Right atrium auricular region (tissue), 2 donors: ENCODE data around the gene SNX19. TPM values are rescaled to one million over a fixed set of nuclear protein-coding genes. Genes with fewer than 3 reads are reported as not detected.
A peak's percentile ranks its signal among the peaks of the same experiment; 100 is the strongest.

ENCODE experiments used
- DNase-seq: peaks from one replicate; pipeline ENCODE4 v3.0.0-alpha.2; 2019; ENCODE audit warnings: low spot score
- H3K27ac ChIP-seq, 2 donors: fragments of 200-600 bp; sonication (generic); 1 replicate in 1 of 2; 2 replicates in 1 of 2; pipeline ENCODE4 v1.5.1; 2016 to 2019
- H3K27me3 ChIP-seq, 2 donors: fragments of 200-600 bp; sonication (generic); one replicate each; pipeline versions ENCODE4 v1.5.1 to v1.6.0; 2017 to 2019
- H3K36me3 ChIP-seq: fragments of 200-600 bp; sonication (generic); one replicate; pipeline ENCODE4 v1.5.1; 2016
- H3K4me1 ChIP-seq, 2 donors: fragments of 200-600 bp; sonication (generic); one replicate each; pipeline versions ENCODE4 v1.5.1 to v1.6.0; 2017 to 2019
- H3K4me3 ChIP-seq, 2 donors: fragments of 200-600 bp; sonication (generic); 1 replicate in 1 of 2; 2 replicates in 1 of 2; pipeline ENCODE4 v1.5.1; 2017 to 2019; ENCODE audit warnings: mild to moderate bottlenecking in 1 of 2, moderate library complexity in 1 of 2
- H3K9me3 ChIP-seq, 2 donors: fragments of 200-600 bp; sonication (generic); one replicate each; pipeline ENCODE4 v1.5.1; 2019
- CTCF ChIP-seq, 2 donors: fragments of 200-600 bp; sonication (generic); IDR thresholded peaks; one replicate each; pipeline ENCODE4 v1.5.1; 2019; ENCODE audit warnings: antibody characterized with exemption in 2 of 2
- total RNA-seq, 2 donors: library from RNA; depleted of rRNA; stranded (reverse); fragments of >200 nt; gene quantifications; one replicate each; pipeline ENCODE4 v1.1.0, GENCODE V29; 2016

SNX19 gene
- total RNA-seq, 2 donors from 2014 or later, result 66.9 to 85.1 TPM

DNA sequence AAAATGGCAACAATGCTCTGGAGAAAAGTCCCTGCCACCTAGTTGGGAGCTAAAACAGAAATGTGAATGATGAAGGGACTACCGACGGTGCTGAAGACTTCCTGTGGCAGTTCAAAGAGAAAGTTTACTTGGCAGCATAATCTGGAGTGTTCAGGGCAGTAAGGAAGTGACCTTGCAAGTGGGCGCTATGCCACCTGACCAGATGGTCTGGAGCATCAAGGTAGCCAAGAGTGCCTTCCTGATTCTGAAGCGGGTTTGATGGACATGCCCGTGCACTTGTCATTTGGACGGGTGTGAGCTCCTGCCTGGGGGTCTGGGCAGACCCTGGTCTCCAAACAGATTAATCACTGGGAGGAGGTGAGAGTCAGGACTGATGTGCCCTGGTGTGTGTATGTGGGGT, 1.8 kb upstream of the SNX19 start:
- Histone ChIP-seq H3K27ac (no peak overlapping the region), H3K36me3 (peaks cover 6% of the 10 kb centered on the region), H3K4me3 (no peak overlapping the region), H3K9me3 (no peaks in the 10 kb centered on the region), H3K27me3 (no peaks in the 10 kb centered on the region), H3K4me1 (peaks cover 0 to 34% of the 10 kb centered on the region in 2 donors)
- DNase-seq, result no peak
- no peak for TF ChIP-seq CTCF (IDR thresholded peaks at IDR 0.05)

GRCh38 chr11:130916910-130917309, 631 bp upstream of the SNX19 start:
- no peak for DNase-seq
- Histone ChIP-seq H3K36me3 (peaks cover 6% of the 10 kb centered on the region), H3K27ac (peak overlapping the region; percentile 77 to 82), H3K27me3 (no peaks in the 10 kb centered on the region), H3K9me3 (no peaks in the 10 kb centered on the region), H3K4me1 (peaks cover 0 to 36% of the 10 kb centered on the region in 2 donors), H3K4me3 (peak overlapping the region; percentile 68 to 91)
- no peak for TF ChIP-seq CTCF (IDR thresholded peaks at IDR 0.05)

- Histone ChIP-seq H3K36me3 (peaks cover 8% of the 10 kb centered on the region), H3K9me3 (no peaks in the 10 kb centered on the region), H3K4me3 (peak overlapping the region; percentile 68 to 91), H3K4me1 (peaks cover 0 to 36% of the 10 kb centered on the region in 2 donors), H3K27me3 (no peaks in the 10 kb centered on the region), H3K27ac (peak overlapping the region; percentile 77 to 82)
- no peak for TF ChIP-seq CTCF (IDR thresholded peaks at IDR 0.05)
- no peak for DNase-seq
These were observed 559 bp downstream of the SNX19 start for GRCh38 chr11:130915603-130916237.

DNA sequence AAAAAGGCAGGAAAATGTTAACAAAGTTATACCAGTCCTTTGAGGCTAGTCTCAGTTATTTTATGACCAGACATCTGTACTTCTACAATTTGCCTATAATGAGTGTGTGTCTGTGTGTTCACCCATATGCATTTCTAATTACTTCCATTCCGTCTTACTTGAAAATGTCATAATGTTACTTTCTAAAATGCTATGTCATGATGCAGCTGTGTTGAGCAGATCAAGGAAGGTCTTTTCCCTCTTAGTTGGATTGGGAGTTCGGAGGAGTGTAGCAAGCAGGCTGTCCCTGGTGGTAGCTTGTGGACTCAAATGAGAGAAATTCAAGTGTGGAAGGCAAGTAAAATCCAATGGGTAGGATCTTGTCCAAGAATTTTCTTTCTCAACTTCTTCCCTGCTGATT, 3.0 kb downstream of the SNX19 start:
- peaks cover 31% of the 10 kb centered on the region for H3K36me3 ChIP-seq
- no peak overlapping the region for H3K27ac ChIP-seq
- H3K9me3 ChIP-seq, result no peaks in the 10 kb centered on the region
- no peak for TF ChIP-seq CTCF (IDR thresholded peaks at IDR 0.05)
- DNase-seq, result no peak
- no peak overlapping the region for H3K4me3 ChIP-seq
- peaks cover 0 to 36% of the 10 kb centered on the region in 2 donors for H3K4me1 ChIP-seq
- no peaks in the 10 kb centered on the region for H3K27me3 ChIP-seq

- no peak overlapping the region for H3K27ac ChIP-seq
- H3K4me3 ChIP-seq, result no peak overlapping the region
- H3K9me3 ChIP-seq, result no peaks in the 10 kb centered on the region
- no peak for TF ChIP-seq CTCF (IDR thresholded peaks at IDR 0.05)
- H3K27me3 ChIP-seq, result no peaks in the 10 kb centered on the region
- DNase-seq, result no peak
- peaks cover 38% of the 10 kb centered on the region for H3K36me3 ChIP-seq
- peaks cover 0 to 36% of the 10 kb centered on the region in 2 donors for H3K4me1 ChIP-seq
These were observed 3.7 kb downstream of the SNX19 start for GRCh38 chr11:130912552-130912951.

DNA sequence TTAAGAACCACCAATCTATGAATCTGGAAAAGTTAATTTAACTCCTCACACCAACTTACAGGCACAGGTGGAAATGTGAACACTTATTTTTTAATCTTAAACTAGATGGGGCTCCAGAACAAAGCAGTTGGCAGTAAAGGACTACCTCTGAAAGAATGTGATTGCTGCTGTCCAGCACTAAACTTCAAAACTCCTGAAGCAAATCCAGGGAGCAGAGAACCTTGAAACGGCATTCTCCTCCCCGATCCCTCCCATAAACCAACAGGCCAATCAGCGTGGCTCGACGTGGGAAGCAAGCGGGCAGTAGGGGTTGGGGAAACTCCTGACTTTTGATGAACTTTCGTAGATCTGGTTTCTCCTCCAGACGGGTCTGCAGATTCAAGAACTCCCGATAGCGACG, 5.0 kb downstream of the SNX19 start:
- DNase-seq, result no peak
- no peak for TF ChIP-seq CTCF (IDR thresholded peaks at IDR 0.05)
- no peaks in the 10 kb centered on the region for H3K27me3 ChIP-seq
- no peak overlapping the region for H3K27ac ChIP-seq
- peaks cover 0 to 30% of the 10 kb centered on the region in 2 donors for H3K4me1 ChIP-seq
- no peak overlapping the region for H3K4me3 ChIP-seq
- H3K9me3 ChIP-seq, result no peaks in the 10 kb centered on the region
- peaks cover 51% of the 10 kb centered on the region for H3K36me3 ChIP-seq
